ENCODE measurements around the gene ABLIM1.

DNA sequence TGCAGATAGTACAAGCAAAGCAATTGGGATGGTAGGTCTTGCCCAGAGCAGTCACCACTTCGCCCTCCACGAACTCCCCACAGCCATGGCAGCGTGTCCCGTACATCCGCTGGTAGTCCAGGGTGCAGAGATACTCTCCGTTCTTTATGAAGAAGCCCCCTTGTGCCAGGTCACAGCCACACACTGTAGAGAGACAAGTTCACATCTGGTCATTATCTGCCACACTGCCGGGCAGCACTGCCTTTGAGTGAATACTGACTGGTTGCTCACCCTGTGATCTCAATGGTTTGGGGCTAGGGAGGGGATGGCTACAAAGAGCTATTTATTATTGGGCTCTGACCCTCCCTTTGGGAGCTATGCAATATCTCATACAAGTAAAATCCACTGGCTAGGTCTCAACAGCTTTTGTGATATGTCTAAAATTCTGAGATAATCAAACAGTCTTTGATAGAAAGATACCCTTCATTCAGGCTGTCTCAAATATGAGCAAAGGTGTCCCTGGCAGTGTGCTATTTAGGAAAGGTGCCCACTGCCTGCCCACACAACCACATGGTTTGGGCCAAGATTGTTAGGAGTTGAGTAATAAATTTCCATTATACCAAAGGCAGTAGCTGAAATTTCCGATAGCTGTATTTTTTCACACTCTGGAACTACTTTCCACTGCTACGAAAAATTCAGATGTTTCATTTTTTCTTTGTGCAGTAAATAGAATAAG lies 82.5 kb downstream of the ABLIM1 start:
- TF ChIP-seq, protein P1, sequence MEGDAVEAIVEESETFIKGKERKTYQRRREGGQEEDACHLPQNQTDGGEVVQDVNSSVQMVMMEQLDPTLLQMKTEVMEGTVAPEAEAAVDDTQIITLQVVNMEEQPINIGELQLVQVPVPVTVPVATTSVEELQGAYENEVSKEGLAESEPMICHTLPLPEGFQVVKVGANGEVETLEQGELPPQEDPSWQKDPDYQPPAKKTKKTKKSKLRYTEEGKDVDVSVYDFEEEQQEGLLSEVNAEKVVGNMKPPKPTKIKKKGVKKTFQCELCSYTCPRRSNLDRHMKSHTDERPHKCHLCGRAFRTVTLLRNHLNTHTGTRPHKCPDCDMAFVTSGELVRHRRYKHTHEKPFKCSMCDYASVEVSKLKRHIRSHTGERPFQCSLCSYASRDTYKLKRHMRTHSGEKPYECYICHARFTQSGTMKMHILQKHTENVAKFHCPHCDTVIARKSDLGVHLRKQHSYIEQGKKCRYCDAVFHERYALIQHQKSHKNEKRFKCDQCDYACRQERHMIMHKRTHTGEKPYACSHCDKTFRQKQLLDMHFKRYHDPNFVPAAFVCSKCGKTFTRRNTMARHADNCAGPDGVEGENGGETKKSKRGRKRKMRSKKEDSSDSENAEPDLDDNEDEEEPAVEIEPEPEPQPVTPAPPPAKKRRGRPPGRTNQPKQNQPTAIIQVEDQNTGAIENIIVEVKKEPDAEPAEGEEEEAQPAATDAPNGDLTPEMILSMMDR (IDR thresholded peaks at IDR 0.05), result no peak
- TF ChIP-seq POLR2A (IDR thresholded peaks at IDR 0.05), result no peak
- TF ChIP-seq POLR2AphosphoS5 (IDR thresholded peaks at IDR 0.05), result no peak
